Measurements from ENCODE around the gene KRT14. TPM values are rescaled to one million over a fixed set of nuclear protein-coding genes. Genes with fewer than 3 reads are reported as not detected.
A peak's percentile ranks its signal among the peaks of the same experiment; 100 is the strongest.
"Not testable (repeated sequence)": the region's sequence is repeated elsewhere in the genome, so short reads cannot be mapped to it uniquely, and the experiment has no call there.

Gene KRT14
- total RNA-seq, 1 experiment from 2014 or later = not detected

DNA sequence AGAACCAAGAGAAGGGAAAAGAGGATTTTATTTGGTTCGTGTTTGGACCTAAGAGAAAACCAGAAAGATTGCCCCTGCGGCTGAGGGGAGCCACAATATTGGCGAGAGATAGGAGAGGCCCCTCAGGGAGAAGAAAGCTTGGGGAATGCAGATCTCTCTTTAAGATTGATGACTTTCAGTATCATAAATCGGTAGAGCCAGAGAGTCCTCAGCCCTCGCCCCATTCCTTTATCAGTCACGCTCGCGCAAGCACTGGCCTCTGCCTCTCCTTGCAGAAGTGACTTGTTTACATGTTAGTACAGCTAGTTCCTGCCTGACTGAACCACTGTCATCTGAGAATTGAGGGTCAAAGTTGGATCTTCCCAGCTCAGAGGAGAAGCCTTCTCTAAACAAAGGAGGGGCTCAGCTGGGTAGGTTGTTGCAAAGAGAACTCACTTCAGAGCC lies 37.1 kb downstream of the KRT14 start:
- DNase-seq (ENCODE audit: extremely low read depth, low read depth) = no peak

- DNase-seq (ENCODE audit: extremely low read depth, low read depth) = peak; percentile 89
Observed at GRCh38 chr17:41548844-41549595, 37.7 kb downstream of the KRT14 start.

- DNase-seq (ENCODE audit: extremely low read depth, low read depth) = peak; percentile 95
Observed at GRCh38 chr17:41547921-41548843, 38.5 kb downstream of the KRT14 start.

- DNase-seq (ENCODE audit: extremely low read depth, low read depth) = no peak
Observed at GRCh38 chr17:41547378-41547841, 39.3 kb downstream of the KRT14 start.

DNA sequence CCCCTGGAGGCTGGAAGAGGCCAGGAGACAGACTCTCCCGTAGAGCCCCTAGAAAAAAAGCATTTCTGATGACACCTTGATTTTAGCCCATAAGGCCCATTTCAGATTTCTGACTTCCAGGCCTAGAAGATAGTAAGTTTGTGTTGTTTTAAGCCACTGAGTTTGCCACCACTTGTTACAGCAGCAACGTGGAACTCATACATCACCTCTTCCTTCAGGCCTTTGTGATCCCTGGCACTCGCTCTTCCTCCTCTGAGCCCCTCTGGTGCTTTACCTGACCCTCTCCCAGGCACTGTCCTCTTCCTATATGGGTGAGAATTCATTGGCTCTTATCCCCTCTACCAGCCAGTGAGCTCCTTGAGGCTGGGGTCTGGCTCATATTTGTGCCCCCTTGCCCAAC lies 39.9 kb downstream of the KRT14 start:
- no peak for DNase-seq (ENCODE audit: extremely low read depth, low read depth)

DNA sequence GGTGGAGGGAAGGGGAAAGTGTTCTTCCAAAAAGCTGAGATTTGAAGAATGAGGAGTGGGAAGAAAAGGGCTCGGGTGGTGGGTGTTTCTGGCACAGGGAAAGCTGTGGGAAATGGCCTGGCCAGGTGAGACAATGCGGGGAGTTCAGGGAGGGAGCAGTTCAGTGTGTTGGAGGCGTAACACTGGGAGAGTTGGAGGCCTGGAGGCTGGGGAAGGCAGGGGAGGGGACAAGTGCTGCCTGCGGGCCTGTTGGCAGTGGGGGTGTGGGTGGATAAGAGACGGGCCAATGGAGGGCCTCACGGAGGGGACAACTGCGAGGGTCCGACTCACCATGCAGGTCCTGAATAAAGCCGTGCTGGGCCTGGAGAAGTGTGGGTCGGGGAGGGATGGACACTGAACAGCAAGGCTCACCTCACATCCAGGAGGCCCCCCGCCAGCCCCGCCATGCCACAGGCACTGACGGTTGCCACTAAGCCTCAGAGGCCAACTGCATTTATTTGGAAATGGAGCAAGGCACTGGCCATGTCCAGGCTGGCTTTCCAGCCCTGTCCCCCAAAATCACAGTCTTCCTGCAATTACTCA lies 40.8 kb downstream of the KRT14 start:
- no peak for DNase-seq (ENCODE audit: extremely low read depth, low read depth)

GRCh38 chr17:41544935-41545334 lies 41.8 kb downstream of the KRT14 start:
- DNase-seq (ENCODE audit: extremely low read depth, low read depth) = no peak

- DNase-seq (ENCODE audit: extremely low read depth, low read depth) = no peak
Observed at GRCh38 chr17:41544491-41544892, 42.2 kb downstream of the KRT14 start.

DNA sequence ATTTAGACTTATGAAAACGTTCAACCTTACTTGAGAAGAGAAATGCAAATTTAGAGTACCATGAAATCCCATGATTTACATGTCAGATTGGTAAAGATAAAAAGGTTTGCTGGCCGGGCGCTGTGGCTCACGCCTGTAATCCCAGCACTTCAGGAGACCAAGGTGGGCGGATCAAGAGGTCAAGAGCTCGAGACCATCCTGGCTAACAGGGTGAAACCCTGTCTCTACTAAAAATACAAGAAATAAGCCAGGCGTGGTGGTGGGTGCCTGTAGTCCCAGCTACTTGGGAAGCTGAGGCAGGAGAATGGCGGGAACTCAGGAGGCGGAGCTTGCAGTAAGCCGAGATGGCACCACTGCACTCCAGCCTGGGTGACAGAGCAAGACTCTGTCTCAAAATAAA lies 43.9 kb downstream of the KRT14 start:
- DNase-seq (ENCODE audit: extremely low read depth, low read depth) = not testable (repeated sequence)

DNA sequence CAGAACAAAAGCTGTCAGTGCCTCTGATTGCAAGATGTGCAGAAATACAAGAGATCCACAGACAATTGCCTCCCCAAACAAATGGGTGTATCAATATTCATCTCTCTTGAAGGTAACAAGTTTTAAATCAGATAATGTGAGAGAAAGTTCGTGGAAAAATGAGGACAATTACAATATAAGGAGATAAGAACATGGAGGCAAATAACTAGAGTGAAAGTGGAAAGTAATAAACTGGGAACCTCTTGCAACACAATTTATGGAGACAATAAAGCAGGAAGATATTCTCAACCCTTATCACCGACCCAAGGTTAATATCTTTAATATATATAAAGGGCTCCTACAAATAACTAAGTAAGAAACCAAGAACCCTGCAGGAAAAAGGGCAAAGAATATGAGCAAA lies 44.3 kb downstream of the KRT14 start:
- DNase-seq (ENCODE audit: extremely low read depth, low read depth) = no peak

DNA sequence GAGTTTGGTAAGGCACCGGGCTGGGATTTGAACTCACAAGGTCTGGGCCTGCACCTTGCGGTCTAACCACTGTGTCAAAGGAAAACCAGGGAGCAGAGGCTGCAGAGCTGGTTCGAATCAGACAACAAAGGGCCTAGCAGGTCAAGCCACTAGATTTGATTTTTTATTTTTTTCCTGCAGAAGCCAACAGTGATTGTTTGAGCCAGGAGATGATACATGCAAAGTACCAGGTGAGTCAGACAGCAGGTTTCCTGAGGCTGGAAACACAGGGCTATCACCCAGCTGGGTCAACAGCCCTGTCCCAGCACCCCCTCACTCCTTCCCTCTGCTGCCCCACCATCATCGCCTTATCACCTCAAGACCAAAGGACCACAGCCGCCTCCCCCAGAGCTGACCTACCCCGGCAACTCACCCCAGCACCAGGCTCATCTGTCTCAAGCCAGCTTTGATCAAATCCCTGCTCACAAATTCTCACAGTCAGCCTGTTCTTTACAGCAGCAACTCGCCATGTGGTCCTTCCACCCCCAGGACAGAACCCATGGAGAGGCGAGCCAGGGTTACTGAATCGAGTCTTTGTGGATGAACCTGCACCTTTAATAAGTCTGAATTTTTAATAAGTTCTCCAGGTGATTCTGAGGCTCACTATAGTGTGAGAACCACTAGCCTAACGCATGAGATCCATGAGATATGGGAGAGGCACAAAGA lies 45.6 kb downstream of the KRT14 start:
- no peak for DNase-seq (ENCODE audit: extremely low read depth, low read depth)

GRCh38 chr17:41539979-41540701 lies 46.6 kb downstream of the KRT14 start:
- no peak for DNase-seq (ENCODE audit: extremely low read depth, low read depth)

DNA sequence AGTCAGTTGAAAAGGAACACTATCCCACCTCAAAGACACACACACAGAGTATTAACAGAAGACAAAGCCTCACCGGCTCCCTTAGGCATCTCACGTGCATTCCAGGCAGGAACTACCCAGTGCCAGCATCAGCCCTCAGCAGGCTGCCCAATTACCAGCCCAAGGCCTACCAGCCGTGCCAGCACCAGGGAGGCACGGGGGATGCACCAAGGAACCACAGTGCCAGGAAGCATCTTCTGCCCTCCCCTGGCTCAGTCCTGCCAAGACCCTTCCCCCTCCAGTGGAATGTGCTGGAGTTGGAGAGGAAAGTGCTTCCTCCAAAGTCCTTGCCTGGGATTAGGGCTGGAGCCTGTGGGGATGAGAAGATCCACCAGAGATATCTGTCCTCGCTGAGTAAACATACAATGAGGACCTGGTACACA lies 47.6 kb downstream of the KRT14 start:
- DNase-seq (ENCODE audit: extremely low read depth, low read depth) = no peak

DNA sequence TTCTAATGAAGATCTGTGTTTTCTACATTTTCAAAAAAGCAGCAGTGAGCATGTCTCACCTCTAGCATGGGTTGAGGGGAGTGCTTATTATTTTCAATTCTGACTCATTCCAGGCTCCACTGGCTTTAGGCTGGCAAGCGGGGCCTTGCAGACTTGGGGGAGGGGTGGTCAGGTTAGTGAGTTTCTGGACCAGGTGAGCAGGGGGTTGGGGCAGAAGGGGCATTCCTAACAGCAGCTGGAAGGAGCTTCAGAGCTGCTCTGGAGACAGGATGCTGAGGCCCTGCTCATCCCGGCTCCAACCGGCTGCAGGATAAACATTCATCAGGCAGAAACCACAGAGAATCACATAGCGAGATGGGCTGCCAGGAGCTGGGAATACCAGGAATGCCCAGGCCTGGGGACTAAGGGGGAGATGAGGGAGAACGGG lies 48.1 kb downstream of the KRT14 start:
- DNase-seq (ENCODE audit: extremely low read depth, low read depth) = no peak

DNA sequence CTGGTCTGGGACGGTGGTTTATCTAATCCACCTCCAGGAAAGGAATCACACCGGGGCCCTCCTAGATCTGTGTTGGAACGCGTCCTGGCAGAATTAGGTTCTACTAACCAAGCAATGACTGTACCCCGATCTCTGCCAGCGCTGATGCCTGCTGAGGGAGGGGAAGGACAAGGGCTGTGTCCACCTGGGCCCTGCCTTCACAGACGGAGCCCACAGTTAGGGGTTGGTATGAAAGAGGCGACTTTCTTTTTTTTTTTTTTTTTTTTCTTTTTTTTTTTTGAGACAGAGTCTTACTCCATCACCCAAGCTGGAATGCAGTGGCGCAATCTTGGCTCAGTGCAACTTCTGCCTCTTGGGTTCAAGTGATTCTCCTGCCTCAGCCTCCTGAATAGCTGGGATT lies 48.7 kb downstream of the KRT14 start:
- no peak for DNase-seq (ENCODE audit: extremely low read depth, low read depth)

DNA sequence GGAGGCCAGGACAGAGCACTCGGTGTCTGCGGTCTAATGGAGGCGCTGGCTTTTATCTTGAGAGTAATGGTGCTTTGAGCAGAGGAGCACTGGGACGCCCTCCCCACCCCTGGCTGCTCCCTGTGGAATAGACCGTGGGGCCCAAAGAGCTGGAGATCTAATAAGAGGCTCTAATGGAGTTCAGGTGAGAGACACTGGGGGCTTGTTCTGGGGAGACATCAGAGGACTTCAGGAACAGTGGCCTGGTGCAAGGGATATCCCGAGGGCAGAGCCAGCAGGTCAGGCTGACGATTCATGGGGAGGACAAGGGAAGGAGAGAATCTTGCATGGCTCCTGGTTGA lies 49.1 kb downstream of the KRT14 start:
- no peak for DNase-seq (ENCODE audit: extremely low read depth, low read depth)

- no peak for DNase-seq (ENCODE audit: extremely low read depth, low read depth)
Observed at GRCh38 chr17:41536741-41537613, 49.7 kb downstream of the KRT14 start.

DNA sequence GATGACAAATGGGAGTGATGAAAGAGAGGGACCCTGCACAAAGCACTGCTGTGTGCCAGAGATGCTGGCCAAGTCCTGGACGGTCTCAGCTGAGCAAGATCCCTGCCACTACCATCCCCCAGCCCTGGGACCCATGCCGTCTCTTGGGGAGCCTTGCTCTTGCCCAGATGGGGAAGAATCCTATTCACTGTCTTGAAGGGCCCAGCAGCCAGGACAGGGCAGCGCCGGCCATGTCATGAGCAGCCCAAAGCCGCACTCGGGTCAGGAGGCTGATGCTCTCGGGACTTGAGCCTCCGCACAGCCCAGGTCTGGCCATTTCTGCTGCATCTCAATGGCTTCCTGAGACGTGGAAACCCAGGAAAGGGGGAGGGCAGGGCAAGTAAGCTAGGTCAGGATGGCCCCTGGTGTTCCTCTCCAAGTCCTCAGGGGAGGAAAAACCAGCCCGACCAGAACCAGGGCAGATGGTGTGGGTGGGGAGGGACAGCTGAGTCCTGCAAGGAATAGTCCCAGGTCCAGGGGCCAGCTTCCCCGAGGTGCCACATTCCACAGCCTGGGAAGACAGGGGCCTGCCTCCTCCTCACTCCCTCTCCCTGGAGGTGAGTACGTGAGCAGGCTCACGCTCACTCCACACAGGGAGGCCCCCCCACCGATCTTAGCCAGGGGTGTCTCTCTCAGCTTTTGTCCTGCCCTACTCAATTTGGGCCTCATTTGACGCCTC lies 50.8 kb downstream of the KRT14 start:
- DNase-seq (ENCODE audit: extremely low read depth, low read depth) = no peak
